Adipocyte (in vitro differentiated cells): Measurements from ENCODE around the gene RAPGEF5.

Source experiments
- DNase-seq: peaks from one replicate; pipeline ENCODE4 v3.0.0-alpha.2; 2015; ENCODE audit warnings: low read depth
- H3K27me3 ChIP-seq: replicated peaks from 2 replicates; pipeline ENCODE4 v1.7.0; 2013; ENCODE audit warnings: mild to moderate bottlenecking, low read length, moderate library complexity; ENCODE audit not compliant: control insufficient read depth, insufficient read depth
- H3K36me3 ChIP-seq: 2 replicates; pipeline ENCODE4 v1.7.0; 2013; ENCODE audit warnings: low read length, mild to moderate bottlenecking, moderate library complexity; ENCODE audit not compliant: control insufficient read depth, insufficient read depth, severe bottlenecking
- H3K4me1 ChIP-seq: 2 replicates; pipeline ENCODE4 v1.7.0; 2013; ENCODE audit warnings: mild to moderate bottlenecking, low read length, moderate library complexity; ENCODE audit not compliant: control insufficient read depth, insufficient read depth
- H3K4me3 ChIP-seq: 2 replicates; pipeline ENCODE4 v1.7.0; 2013; ENCODE audit warnings: mild to moderate bottlenecking, low read length, moderate library complexity
- H3K9ac ChIP-seq: 2 replicates; pipeline ENCODE4 v1.7.0; 2013; ENCODE audit warnings: mild to moderate bottlenecking, low read length, moderate library complexity
- H3K9me3 ChIP-seq: 2 replicates; pipeline ENCODE4 v1.7.0; 2013; ENCODE audit warnings: mild to moderate bottlenecking, low read length, moderate library complexity; ENCODE audit not compliant: control insufficient read depth

RAPGEF5 gene

DNA sequence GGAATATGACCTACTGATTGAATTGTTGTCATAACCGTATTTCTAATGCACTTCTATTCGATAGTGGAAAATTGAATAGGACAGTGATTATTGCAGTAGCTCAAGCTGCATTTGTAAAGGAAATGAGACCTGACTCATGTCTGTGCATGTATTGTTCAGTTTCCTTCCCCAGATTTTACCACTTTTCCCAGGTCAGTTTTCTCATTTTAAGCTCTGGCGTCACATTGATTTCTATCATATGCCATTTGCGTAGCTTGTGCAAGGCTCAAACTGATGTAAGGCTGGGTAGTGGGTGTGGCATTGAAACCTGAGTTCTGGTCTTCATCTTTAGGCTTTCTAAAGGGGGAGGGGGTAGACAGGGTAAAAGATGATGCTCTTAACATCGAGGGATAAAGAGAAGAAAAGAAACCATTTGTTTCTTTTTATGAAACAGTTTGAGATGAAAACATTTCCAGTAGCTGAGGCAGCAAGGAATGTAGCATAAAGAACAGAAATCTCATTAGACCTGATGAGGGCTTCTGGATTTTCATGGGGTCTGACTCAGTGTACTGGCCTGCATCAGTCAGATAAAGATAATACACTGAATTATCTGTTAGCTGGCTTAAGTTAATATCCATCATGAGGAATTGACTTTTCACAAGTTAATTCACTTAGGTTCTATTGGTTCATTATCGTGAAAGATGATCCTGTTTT is 229.0 kb downstream of the RAPGEF5 start:
- Histone ChIP-seq H3K9ac (no peak overlapping the region), H3K4me1 (no peaks in the 10 kb centered on the region), H3K9me3 (no peaks in the 10 kb centered on the region), H3K36me3 (no peaks in the 10 kb centered on the region), H3K27me3 (peaks cover 10% of the 10 kb centered on the region), H3K4me3 (no peak overlapping the region)
- no peak for DNase-seq

DNA sequence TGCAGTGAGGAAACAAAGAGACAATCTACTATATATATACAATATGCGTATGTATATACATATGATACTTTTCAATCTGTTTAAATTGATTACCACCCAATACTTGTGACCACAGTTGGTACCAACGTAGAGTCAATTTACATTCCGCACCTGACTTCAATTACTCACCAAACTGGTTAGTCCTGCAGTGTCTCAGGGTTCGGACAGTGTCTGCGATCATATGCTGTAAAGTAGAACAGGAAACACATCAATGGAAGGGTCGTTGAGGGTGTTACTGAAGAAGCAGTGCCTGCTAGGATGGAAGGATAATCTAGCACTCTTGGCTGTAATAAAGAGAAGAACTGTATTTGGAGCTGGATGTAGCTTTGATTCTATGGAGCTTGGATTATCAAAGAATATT is 231.5 kb downstream of the RAPGEF5 start:
- Histone ChIP-seq H3K4me1 (no peaks in the 10 kb centered on the region), H3K27me3 (peaks cover 25% of the 10 kb centered on the region), H3K9ac (no peak overlapping the region), H3K4me3 (no peak overlapping the region), H3K36me3 (no peaks in the 10 kb centered on the region), H3K9me3 (no peaks in the 10 kb centered on the region)
- no peak for DNase-seq

DNA sequence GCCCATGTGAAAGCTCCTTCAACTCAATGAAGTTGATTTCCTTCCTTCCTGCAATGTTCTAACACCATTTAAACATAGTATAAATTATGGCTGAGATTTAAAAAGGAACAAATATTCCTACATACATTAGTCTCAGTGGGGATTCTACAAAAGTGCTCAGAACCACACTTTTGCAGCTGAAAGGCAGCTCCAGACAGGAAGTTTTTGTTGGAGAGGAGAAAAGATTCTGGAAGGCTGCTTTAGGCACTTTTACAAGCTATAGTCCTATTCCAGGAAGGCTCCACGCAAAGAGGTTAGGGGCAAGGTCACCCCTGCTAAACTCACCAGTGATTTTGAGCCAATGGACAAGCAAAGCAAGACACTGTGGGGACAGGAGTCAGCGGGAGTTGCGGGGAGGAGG is 232.0 kb downstream of the RAPGEF5 start:
- H3K27me3 ChIP-seq, result peaks cover 26% of the 10 kb centered on the region
- H3K36me3 ChIP-seq, result no peaks in the 10 kb centered on the region
- no peaks in the 10 kb centered on the region for H3K9me3 ChIP-seq
- no peak for DNase-seq
- H3K9ac ChIP-seq, result no peak overlapping the region
- no peak overlapping the region for H3K4me3 ChIP-seq
- no peaks in the 10 kb centered on the region for H3K4me1 ChIP-seq

DNA sequence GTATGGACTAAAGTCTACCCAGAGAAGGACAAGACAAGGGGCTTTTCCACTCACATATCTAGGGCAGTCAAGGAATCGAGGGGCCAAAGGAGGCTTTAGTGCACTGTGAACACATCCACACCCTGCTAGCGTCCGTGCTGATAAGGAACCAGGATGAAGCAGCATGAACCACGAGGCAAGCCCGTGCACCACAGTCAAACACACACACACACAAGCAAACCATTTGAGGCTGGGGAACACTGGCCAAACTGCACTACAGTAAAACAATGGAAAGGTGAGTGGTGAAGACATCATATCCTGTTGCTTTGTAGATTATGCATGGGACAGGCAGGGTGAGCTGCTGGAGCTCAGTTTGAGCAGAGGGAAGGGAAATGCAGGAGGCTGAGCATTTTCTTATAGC is 233.8 kb downstream of the RAPGEF5 start:
- Histone ChIP-seq H3K36me3 (no peaks in the 10 kb centered on the region), H3K4me3 (no peak overlapping the region), H3K4me1 (no peaks in the 10 kb centered on the region), H3K9ac (no peak overlapping the region), H3K9me3 (no peaks in the 10 kb centered on the region), H3K27me3 (peaks cover 37% of the 10 kb centered on the region)
- DNase-seq, result no peak

DNA sequence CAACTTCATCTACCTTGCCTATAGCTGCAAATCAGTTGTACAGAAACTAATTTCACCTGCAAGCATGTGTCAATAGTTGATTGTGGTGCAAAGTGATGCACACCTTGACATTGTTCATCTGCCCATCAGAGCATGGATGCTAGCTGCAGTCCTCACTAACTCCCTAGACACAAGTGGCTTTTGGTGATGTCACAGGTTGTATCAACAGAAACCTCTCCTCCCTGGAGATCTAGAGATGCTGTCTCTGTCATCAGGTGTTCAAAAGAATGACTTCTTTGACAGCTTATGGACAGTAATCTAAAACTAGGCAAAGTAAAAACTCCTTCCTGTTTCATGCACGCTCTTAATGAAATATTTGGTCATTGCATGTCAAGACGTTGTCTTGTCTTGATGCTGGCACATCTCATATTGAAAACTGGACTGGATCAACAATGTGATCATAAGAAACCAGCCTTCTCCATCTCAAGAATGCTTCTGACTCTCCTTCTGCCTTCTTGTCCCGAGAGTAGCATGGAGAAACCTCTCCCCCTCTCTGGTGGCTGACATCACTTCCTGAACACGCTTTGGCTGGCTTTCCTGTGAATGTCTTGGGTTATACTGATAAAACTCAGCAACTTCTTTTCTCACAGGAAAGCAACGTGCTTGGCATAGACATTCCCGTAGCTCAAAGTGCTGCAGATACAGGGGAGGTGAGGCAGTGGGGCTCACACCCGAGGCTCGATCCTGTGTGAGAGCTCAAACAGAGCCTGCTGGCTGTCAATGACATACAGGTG is 235.1 kb downstream of the RAPGEF5 start:
- no peak for DNase-seq
- Histone ChIP-seq H3K27me3 (peaks cover 37% of the 10 kb centered on the region), H3K36me3 (no peaks in the 10 kb centered on the region), H3K4me1 (no peaks in the 10 kb centered on the region), H3K9ac (no peak overlapping the region), H3K4me3 (no peak overlapping the region), H3K9me3 (no peaks in the 10 kb centered on the region)

DNA sequence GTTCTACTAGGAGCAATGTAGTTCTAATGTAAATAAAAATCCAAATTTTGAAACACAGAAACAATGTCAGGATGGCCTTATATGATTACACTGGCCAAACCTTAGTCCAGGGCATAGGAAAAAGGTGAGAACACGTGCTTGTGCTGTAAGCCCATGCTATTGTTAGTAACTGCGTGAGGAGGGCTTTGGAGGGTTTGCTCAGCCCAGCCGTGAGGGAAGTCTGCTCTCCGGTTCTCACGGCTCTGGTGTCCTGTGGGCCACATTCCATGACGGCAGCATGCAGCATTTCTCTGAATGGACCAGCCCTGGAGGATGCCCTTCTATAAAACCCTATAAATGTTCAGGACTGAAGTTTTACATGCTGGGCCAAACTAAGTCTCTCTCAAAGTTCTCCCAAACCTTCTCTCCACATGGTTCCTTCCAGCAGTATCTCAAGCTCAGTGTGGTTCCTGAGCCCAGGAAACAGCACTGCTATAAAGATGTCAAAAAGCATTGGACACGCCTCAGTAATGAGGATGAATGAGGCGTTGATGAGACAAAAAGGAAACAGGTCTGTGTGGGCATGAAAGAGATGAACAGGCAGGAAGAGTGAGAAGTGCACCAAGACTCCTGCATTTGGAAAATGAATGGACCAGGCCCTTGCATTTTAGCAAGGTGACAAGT is 236.4 kb downstream of the RAPGEF5 start:
- Histone ChIP-seq H3K4me1 (no peaks in the 10 kb centered on the region), H3K9ac (no peak overlapping the region), H3K36me3 (no peaks in the 10 kb centered on the region), H3K9me3 (no peaks in the 10 kb centered on the region), H3K27me3 (peaks cover 41% of the 10 kb centered on the region), H3K4me3 (no peak overlapping the region)
- no peak for DNase-seq

DNA sequence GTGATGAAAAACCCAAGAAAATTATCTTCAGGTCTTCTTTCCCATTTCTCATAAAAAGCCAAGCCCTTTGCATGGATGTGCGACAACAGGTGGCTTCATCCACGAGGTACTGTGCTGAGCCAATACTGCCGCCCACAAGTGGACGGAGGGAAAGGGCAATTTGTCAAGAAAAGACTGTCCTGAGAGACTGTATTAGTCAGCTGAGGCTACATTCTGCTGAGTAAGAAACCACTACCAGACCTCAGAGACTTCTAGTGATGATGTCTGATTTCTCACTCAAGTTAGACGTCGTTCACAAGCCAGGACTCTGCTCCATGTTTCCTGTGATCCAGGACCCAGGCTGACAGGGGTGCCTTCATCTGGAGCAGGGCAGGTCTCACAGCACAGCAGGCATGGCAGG is 239.7 kb downstream of the RAPGEF5 start:
- Histone ChIP-seq H3K27me3 (peaks cover 36% of the 10 kb centered on the region), H3K9ac (no peak overlapping the region), H3K4me1 (no peaks in the 10 kb centered on the region), H3K9me3 (no peaks in the 10 kb centered on the region), H3K4me3 (no peak overlapping the region), H3K36me3 (no peaks in the 10 kb centered on the region)
- DNase-seq, result no peak

DNA sequence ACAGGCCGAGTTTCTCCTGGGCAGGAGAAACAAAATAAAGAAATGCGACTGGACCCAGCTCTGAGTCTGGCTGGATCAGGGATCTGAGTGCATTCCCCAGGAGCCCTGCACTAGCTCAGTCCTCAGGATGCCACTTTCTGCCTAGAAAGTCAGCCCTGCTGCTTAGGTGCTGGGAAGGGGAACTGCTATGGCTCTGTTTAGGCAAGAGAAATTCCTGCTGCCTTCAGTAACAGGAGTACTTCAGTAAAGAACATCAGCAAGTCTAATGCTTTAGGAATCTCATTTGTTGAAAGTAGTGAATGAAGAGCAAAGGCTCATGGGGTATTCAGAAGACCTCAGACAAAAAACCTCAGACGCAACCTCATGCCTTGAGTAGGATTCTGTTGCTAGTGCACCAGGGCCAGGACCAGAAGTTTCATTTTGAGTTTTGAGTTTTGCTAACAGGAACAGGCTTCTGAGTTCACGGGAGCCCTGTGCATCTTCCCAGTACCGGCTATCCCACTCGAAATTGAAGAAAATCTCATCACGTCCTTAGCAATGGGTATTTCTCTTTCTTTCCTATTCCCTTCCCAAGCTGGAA is 240.4 kb downstream of the RAPGEF5 start:
- DNase-seq, result peak; percentile 27
- Histone ChIP-seq H3K4me3 (no peak overlapping the region), H3K27me3 (peaks cover 38% of the 10 kb centered on the region), H3K9ac (no peak overlapping the region), H3K9me3 (no peaks in the 10 kb centered on the region), H3K4me1 (no peaks in the 10 kb centered on the region), H3K36me3 (no peaks in the 10 kb centered on the region)

DNA sequence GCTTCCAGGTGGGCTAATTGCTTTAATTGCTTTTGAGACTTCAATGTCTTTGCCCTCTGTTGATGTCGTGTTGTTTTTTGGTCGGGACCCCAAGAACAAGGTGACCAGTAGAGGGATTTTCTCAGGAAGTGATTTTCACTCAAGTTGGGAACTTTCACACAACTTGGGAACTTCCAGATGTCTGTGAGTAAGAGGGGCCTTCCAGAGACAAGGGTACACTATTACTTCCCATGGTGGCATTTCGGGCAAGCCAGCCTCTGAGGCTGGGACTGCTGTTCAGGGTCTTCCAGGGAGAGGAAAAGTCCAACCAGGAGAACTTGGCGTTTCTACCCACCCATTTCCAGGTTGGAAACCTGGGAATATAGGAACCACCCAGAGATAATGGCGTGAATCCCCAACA is 241.3 kb downstream of the RAPGEF5 start:
- H3K9ac ChIP-seq, result no peak overlapping the region
- no peaks in the 10 kb centered on the region for H3K4me1 ChIP-seq
- DNase-seq, result no peak
- no peaks in the 10 kb centered on the region for H3K9me3 ChIP-seq
- no peak overlapping the region for H3K4me3 ChIP-seq
- no peaks in the 10 kb centered on the region for H3K36me3 ChIP-seq
- peaks cover 35% of the 10 kb centered on the region for H3K27me3 ChIP-seq

DNA sequence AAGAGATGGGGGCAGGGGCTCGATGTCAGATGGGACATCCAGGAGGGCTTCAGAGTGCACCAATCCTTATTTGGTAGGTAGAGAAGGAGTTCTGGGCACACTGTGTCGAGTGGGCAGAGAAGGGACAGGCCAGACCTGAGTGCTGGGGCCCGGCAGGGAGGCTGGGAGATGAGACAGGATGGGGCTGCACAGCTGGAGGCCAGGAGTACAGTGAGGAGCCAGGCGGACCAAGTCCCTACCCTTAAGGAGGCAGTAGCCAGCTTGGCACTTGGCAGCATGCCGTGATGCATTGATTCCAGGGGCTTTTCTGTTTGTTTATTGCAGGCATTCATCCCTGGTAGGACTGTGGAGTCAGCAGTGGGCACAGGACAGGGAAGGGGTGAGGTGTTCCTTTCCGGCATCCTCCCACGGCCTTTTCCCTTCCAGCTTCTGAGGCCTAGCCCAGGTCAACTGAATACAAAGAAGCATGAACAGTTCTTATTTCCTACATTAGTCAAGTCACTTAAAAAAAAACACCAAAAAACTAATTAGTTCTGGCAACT is 242.4 kb downstream of the RAPGEF5 start:
- Histone ChIP-seq H3K9me3 (no peaks in the 10 kb centered on the region), H3K36me3 (no peaks in the 10 kb centered on the region), H3K4me3 (no peak overlapping the region), H3K27me3 (peaks cover 31% of the 10 kb centered on the region), H3K4me1 (no peaks in the 10 kb centered on the region), H3K9ac (no peak overlapping the region)
- no peak for DNase-seq

DNA sequence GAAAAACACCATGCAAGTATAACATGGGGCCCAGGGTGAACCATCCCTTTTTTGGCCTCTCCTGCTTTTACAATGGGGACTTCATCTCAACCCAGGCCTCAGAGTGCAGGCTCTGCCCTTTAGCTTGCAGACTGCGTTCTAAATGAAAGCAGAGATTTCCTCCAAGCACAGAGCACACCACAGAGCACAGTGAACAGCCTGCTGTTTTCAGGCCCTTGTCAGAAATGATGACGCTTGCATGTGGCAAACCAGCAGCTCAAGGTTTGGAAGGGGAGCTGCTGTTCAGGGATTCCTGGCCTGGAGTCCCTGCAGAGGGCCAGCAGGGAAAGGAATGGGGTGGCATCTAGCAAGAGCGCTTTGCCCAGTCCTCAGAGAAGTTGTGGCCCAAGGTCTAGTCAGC is 243.9 kb downstream of the RAPGEF5 start:
- DNase-seq, result no peak
- Histone ChIP-seq H3K9ac (no peak overlapping the region), H3K4me1 (no peaks in the 10 kb centered on the region), H3K4me3 (no peak overlapping the region), H3K9me3 (no peaks in the 10 kb centered on the region), H3K36me3 (no peaks in the 10 kb centered on the region), H3K27me3 (peaks cover 31% of the 10 kb centered on the region)
